ENCODE results near the gene CDC5L.

CDC5L gene

DNA sequence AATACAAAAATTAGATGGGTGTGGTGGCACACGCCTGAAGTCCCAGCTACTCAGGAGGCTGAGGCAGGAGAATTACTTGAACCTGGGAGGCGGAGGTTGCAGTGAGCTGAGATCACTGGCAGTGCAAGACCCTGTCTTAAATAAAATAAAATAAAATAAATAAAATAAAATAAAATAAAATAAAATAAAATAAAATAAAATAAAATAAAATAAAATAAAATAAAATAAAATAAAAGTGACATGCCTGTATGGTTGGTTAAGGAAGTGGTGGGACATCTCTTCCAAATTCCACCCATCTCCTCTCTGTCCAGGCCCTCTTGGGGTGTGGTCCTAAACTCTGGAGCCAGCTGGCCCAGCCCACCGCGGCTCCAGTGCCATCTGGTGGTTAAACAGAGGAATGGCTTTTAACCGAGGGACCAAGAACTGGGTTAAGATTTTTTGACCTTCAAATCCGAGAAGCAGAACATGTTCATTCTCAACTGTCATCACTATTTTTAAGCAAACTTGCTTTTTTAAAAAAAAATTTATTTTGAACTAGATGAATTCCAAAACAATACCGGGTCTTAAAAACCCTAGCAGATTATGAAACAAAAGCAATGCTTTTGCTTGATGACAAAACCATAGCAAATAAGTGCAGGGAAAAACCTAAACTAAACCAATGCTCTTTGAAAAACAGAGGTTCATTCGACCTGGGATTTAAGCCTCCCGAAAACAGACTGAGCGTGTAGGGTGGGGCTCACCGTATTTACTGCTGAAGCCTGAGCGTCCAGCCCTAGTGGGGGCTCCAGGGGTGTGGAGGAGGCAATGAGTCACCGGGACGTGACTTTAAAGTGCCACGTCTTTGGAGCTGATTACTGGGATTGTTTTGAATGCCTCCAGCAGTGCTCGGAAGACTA is 68.8 kb downstream of the CDC5L start:
- DNase-seq: peak; percentile 43

DNA sequence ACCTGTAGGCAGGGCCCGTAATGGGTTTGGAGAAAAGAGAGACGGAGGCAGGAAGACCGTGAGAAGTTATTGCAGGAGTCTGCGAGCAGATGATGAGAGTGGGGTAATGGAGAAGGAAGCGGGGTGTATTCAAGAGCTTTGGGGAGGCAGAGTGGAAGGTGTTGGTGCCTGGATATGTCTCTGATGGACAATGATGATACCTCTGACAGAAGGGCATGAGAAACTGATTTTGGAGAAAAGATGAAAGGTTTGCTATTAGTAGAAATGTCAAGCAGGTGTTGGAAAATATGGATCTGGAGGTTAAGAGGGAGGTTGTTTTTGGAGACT is 69.4 kb downstream of the CDC5L start:
- DNase-seq: no peak

DNA sequence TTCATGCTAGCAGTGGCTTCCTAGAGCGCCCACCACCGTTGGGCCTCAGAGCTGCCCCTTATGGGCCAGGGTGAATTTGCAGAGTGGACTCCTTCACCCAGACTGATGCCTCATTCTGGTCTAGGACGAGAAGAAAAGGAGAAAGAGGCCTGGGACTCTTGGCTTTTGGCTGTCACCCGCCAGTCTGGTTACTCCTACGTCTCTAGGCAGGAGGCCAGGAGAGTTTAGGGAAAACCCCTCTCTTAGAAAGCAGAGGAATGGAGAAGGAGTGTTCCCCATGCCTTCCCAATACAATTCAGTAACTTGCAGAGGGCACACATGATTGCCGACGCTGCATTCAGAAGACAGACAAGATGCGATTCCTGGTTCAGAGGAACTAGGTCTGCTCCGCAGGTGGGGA is 70.1 kb downstream of the CDC5L start:
- no peak for DNase-seq

DNA sequence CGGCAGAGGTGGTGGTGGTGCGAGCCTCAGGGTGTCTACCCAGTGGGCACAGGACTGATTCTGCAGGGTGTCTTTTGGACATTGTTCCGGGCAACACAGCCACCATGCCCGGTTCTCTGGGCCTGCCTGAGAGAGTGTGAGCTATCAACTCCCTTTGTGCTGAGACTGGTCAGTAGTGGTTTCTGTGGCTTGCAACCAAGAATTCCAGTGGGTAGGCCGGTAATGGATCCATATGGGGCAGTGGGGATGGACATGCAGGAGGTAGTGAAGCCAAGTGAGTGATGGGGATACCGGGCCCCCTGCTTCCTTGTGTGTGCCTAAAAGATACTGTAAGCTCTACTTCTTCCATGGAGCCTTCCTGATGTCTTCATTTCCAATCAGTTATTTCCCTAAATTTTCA is 71.0 kb downstream of the CDC5L start:
- DNase-seq: no peak

DNA sequence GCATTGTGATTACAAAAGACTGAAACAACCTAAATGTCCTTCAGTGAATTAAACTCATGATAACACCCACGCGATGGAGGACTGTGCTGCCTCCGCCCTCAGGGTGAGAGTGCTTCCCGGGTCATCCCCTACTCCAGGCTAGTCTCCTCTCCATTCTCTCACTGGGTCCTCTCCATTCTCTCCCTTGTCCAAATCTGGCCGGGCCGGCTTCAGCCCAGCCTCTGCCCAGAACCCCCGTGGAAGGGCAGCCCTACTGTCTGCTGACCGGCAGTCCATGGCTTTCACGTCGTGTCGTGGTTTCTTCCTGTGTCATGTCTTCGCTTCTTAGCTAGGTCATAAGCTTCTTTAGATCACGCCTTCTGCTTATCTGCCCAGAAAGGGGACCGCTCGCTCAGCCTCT is 74.8 kb downstream of the CDC5L start:
- DNase-seq: no peak

DNA sequence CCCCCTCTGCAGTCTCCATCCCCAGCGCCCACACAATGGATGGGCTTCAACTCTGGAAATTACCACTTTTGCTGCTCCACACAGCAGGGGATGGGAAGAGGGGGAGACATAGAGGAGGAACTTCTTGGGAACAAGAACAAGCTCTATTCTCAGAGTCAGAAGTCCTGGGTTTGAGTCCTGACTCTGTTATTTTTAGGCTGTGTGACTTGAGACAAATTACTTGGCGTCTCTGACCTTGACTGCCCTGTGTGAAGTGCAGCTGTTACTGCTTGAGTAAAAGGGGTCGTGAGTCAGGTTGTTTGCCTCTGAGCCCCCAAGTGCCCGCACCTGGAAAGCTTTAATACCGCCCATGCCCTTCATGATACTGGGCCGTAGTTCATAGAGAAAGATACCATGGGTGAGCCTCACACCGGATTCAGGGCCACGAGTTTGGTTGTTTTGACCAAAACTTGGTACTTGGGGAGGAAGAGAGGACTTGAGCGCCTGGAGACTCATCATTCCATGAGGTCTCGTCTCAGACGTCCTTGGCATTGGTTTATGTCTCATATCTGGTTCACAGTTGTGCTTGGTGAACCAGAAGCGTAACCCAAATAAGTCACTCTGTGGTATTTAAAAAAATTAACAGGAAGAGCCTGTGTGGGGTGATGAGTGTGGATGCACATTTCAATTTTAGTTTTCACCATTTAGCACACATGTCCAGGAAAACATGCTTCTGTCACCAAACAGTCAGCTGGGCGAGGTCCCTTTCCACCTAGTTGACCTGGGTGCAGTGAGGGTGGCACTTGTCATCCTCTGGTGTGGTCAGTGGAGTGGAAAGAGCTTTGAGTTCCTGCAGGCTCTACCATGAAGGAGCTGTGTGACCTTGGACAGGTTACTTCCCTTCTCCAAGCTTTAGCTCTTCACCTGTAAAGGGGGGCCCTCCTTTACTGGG is 75.6 kb downstream of the CDC5L start:
- no peak for DNase-seq

DNA sequence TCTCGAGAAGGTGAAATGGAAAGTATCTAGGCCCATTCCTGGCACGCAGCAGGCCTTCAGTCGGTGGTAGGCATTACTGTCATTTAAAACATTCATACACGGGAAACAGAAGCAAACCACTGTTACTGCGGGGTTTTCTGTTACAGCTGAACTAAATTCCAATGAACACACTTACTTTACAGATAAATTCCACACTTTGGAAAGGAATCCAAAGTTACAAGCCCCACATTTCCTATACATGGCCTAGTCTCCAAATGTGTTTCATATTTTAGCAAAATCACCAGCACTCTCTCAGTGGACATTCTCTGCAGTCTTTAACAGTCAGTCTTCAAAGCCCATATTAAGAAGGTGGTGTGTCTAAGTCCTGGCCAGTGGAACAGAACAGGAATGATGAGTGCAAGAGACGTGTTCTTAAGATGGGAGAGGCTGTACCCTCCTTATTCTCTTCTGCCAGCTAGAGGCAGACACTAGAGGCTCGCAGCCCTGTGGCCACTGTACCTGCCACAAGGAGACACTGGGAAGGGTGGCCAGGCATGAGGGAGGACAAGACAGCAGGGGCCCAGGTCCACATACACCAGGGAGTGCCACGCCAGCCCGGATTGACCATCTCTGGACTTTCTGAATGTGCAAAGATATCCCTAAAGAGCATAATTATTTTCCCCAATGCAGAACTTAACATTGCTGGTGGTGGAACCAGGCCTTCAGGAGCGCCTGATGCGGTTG is 76.4 kb downstream of the CDC5L start:
- DNase-seq: no peak

DNA sequence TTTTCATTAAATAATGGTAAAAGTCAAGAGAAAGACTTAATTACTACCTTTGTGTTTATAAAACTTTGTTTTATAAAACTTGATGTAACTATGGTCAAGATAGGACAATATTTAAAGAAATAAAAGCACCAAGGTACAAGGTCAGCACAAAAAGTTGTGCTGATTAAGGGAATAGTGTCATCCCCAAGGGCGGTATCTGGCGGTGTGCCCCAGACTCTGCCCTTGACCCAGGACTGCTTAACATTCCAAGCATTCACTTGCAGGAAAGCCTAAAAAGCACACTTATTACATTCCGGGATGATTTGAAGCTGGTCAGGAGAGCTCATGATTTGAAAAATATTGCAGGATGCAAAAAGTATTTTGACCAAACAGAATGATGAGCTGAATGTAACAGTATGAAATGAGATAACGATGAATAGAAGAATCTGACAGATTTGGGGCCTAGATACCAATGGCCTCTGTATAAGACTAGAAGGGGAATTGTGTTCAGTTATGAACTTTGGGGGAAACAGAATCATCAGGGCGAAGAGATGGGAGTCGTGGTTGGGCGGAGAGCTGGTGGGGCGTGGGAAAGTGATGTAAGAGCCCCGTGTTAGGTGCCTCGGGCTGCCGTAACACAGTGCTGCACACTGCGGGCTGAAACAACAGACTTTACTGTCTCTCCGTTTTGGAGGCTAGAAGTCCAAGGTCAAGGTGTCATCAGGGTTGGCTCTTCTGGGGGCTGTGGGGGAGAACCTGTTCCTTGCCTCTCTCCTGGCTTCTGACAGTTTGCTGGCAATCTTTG is 77.2 kb downstream of the CDC5L start:
- DNase-seq: no peak

DNA sequence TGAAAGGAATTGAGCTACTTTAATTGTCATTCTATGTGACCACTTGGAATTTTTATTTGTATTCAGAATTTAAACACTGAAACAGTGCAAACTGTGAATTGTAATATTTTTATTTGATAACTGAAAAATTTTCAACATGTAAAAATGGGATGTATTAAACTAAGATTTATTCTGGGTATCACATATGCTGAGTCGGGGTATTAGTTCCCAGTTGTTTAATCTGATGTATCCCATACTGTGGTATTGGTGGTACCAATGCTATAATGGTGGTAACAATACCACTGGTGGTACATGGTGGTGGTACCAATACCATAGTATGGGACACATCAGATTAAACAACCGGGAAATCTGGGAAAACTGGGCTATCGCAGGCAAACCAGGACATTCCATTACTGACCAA is 79.4 kb downstream of the CDC5L start:
- DNase-seq: no peak

DNA sequence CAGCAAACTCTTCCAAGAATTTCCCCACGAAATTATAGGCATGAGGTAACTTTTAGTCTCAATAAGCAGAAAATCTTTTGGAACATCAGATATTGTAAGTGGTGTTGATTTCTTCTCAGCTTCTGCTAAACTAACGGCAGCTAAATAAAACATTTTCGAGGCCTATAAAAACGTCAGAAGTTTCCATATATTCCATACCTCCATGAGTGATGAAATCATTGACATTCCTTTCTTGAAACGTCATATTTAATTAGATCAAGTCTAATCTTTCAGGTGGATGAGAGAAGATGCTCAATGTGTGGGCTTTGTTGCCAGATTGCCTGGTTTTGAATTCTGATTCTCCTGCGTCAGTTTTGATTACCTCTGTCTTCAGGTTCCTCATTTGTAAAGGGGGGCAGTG is 81.3 kb downstream of the CDC5L start:
- no peak for DNase-seq

DNA sequence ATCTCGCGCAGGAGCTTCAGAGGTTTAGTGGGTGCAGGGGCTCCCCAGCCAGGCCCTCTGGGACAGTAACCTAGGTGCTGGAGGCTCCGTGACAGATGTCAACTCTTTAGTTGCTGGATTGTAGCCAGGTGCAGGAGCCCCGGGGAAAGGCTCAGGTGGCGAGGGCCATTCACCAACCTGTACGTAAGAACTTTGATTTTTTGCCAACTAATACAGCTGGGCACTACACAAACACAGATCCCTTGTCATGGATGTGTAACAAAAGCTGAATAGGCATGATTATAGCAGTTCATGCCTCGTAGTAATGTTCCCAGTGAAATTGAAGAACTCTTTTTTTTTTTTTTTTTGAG is 82.6 kb downstream of the CDC5L start:
- DNase-seq: no peak

DNA sequence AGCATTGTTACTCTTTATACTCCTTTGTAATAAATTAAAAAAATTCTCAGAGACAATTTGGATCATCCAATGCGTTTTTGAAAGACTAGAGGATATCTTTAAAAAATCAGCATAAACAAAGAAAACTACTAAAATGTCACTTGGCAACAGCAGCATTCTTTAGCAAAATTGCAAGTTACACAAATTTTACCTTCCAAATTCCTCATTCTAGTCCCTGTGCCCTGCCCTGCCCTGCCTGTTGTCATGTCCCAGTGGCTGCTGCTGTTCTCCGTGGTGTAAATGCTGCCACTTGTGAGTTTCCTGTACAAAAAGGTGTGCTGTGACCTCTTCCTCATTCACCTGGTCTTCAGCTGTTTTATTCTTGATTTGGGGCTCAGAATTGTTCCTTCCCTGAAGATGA is 83.2 kb downstream of the CDC5L start:
- DNase-seq: no peak

DNA sequence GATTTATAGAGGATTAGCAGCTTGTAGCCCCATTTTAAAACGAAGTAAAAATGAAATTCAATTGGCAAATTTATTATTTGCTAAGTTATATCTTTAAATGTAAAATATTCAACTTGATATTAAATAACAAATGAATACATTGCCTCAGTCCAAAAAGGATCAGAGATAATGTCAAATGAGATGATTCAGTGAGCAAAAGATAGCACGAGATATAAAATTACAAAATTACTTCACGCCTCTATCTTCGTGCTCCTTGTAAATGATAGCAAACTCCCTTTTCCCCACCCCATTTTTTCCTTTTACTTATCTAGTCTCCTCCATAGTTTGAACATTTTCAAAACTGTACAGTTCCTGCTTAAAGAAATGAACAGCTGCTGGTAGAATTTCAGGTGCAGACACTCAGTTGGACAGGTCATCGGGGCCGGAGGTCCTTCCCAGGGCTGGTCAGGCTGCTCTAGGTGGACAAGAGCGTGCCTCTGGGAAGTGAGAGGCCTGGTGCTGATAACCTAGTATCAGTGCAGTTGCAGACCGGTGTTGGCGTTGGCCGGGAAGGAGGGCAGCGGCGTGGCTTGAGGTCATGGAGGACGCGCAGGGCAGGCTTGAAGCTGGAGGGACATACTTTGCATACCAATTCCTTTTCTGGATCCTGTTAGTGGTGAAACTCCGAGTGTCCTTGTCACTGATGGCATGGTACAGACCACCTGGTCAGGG is 83.9 kb downstream of the CDC5L start:
- DNase-seq: no peak

DNA sequence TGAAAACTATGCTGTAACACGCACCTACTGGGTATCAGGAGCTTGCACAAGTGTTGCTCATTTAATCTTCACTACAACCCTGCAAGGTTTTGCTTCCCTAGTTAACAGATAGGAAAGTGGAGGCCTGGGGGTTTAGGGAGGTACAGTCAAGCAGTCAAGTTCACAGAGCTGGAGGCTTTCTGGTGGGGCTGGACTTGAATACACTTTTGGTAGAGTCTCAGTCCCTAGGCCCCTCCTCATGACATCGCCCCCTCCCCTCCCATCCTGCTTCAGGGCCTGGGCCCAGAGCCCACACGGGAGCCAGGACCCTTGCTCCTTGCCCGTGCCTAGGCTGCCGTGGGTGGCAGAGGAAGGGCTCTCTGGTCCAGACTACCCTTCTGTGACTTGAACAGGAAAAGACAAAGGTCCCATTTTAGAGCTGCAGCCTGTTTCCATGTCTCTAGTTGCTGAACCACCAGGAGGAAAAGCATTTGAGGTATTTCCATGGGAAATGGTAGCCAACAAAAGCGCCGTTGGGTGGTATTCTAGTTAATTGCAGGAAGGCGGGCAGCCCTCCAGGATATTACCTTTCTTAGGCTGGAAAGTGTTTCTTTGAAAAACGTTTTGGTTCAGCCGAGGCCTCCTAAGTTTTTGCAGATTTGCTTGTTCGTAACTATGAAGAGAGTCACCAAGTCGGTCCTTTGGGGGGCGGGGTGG is 84.9 kb downstream of the CDC5L start:
- no peak for DNase-seq

DNA sequence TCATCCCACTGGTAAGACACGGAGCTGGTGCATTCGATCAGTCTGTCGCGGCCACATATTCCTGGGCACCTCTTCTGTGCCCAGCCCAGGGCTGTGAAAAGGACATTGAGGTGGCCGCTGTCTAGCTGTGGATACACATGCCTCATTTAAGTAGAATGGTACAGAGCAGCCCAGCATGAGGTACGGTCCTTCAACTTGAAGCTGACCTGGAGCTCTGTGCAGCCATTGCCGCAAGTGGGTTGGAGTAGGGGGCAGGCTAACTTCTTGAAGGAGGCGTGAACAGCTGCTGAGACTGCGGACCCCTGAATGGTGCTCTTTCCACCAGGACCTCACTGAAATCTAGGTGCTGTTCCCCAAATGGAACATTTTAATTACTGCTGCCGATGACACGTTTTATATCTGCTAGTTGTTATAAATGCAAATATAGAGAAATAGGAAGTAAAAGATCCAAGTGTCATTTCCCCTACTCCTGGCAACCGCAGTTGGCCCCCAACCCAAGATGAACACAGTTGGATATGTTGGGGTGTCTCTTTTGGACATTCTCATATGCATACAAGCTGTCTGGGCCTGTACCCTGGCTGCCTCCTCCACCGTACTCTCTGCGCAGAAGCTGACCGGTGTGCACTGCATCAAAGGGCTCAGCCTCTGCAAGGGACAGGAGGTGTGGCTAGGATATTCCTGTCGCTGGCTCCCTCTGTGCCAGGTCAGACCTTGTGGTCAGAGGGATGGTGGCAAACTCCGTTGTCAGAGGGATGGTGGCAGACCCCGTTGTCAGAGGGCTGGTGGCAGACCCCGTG is 86.1 kb downstream of the CDC5L start:
- no peak for DNase-seq

DNA sequence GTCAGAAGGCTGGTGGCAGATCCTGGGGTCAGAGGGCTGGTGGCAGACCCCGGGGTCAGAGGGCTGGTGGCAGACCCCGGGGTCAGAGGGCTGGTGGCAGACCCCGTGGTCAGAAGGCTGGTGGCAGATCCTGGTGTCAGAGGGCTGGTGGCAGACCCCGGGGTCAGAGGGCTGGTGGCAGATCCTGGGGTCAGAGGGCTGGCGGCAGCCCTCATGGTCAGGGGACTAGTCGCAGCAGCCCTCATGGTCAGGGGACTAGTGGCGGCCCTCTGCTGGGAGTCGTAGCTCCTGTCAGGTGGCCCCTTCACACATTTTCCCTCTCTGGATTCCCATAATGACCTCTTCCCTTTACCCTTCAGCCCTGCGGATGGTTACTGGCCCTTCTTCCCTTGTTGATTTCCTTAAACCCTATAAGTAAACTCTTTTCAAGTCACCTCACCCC is 86.7 kb downstream of the CDC5L start:
- DNase-seq: no peak

DNA sequence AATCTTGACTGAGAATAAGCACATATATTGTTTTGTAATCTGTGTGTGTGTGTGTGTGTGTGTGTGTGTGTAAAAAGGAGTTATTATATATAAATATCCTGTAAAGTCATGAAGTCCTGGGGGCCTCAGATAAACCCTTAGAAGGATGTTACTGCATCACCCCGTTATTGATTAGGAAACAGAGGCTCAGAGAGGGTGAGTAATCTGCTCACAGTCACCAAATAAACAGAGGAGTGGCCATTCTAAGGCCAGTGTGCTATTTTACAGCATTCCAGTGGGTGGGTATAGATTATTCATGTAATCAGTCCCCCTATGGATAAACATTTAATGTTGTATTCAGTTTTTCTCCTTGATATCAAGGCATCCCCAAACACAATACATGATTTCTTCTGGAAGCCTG is 87.1 kb downstream of the CDC5L start:
- DNase-seq: no peak

DNA sequence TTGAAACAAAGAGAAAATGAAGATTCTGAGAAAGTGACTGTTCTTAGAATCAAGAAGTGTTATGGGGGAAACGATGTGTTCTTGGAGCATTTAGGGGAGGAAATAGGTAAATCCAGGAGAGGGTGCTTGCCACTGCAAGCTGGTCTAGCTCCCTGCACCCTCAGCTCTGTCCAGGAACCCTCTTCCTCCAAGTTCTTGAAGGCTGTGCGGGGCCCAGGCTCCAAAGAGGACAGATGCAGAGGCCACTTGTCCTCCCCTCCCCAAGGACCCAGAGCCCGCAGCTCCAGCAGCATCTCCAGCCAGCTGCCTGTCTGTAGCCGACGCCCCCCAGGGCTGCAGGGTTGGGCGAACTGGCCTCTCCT is 87.9 kb downstream of the CDC5L start:
- no peak for DNase-seq

DNA sequence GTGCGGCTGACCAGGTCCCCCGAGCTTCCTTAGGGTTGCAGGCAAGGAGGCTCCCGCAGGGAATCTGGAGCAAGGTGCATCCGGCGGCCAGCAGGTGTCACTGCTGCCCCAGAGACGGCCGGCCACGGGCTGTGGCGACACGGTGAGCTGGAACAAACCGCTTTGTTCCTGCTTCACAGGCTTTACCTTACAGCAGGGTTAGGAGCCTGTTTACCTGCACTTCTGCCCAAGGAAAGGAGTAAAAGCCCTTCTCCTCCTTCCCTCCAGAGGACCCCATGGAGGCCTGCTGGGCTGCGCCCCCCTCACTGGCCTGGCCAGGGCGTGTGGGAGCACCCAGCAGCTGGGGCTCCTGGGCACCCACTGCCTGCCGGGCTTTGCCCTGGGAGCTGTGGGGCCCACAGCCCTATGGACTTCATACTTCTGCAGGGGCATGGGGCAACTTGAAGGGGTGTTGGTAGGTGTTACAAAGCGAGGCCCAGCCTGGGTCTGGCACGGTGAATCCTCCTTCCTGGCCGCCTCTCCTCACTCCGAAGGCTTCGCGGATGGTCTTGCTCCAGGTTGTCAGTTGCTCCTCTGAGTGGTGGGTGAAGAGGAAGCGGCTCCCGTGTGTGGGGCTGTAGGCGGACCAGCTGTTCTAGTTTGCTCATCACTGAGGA is 88.4 kb downstream of the CDC5L start:
- peak; percentile 68 for DNase-seq

DNA sequence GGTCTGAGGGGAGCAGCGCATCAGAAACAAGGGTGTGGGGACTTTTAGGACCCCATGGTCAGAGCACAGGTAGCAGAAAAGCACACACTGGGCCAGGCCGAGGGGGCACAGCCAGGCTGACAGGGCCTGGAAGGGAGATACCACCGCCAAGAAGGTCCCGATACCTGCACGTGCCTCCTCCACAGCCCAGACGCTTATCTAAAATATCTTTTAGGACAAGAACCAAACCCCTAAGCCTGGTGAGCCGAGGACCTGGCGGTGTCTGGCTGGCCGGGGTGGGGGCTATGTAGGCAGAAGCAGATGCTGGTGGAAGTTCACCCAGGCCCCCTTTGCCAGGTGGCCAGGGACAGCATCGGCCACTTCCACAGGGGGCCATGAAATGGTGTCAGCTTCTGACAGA is 89.3 kb downstream of the CDC5L start:
- DNase-seq: no peak
